ENCODE data around the gene FBXL7.

- TF ChIP-seq, protein P1, sequence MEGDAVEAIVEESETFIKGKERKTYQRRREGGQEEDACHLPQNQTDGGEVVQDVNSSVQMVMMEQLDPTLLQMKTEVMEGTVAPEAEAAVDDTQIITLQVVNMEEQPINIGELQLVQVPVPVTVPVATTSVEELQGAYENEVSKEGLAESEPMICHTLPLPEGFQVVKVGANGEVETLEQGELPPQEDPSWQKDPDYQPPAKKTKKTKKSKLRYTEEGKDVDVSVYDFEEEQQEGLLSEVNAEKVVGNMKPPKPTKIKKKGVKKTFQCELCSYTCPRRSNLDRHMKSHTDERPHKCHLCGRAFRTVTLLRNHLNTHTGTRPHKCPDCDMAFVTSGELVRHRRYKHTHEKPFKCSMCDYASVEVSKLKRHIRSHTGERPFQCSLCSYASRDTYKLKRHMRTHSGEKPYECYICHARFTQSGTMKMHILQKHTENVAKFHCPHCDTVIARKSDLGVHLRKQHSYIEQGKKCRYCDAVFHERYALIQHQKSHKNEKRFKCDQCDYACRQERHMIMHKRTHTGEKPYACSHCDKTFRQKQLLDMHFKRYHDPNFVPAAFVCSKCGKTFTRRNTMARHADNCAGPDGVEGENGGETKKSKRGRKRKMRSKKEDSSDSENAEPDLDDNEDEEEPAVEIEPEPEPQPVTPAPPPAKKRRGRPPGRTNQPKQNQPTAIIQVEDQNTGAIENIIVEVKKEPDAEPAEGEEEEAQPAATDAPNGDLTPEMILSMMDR (IDR thresholded peaks at IDR 0.05), result no peak
- no peak for TF ChIP-seq EZH2 (IDR thresholded peaks at IDR 0.05; ENCODE audit: borderline replicate concordance, insufficient read depth, low read depth, low read length, poor library complexity, severe bottlenecking)
These were observed 393.9 kb downstream of the FBXL7 start for GRCh38 chr5:15893866-15894265.

Data from B cell (primary cell).